HG03095 (cell line): ENCODE data around the gene ASMTL.
"Not testable (repeated sequence)": the region's sequence is repeated elsewhere in the genome, so short reads cannot be mapped to it uniquely, and the experiment has no call there.

ENCODE experiments used
- ATAC-seq: cut with Tn5 transposase; IDR thresholded peaks from one replicate; pipeline ENCODE4 v1.9.1; 2021; ENCODE audit warnings: moderate library complexity; ENCODE audit not compliant: unreplicated experiment

Gene ASMTL

GRCh38 chrX:1452516-1453394 lies at the start of gene ASMTL:
Gene ASMTL, minus strand, starts transcription at chrX:1452909. Its CDS starts 69 bp downstream, at chrX:1452840.
- peak; percentile 80 for ATAC-seq

GRCh38 chrX:1502241-1502640 lies 49.5 kb upstream of the ASMTL start:
- peak; percentile 44 for ATAC-seq

- ATAC-seq, result peak; percentile 60
Observed at GRCh38 chrX:1500701-1501624, 48.3 kb upstream of the ASMTL start.

- ATAC-seq, result no peak
Observed at GRCh38 chrX:1496076-1496475, 43.4 kb upstream of the ASMTL start.

- peak; percentile 51 for ATAC-seq
Observed at GRCh38 chrX:1493877-1494510, 41.3 kb upstream of the ASMTL start.

- ATAC-seq, result no peak
Observed at GRCh38 chrX:1493412-1493811, 40.7 kb upstream of the ASMTL start.

GRCh38 chrX:1492421-1493012 lies 39.8 kb upstream of the ASMTL start:
- no peak for ATAC-seq

GRCh38 chrX:1491851-1492349 lies 39.2 kb upstream of the ASMTL start:
- peak; percentile 71 for ATAC-seq

GRCh38 chrX:1491248-1491647 lies 38.5 kb upstream of the ASMTL start:
- not testable (repeated sequence) for ATAC-seq

- ATAC-seq, result not testable (repeated sequence)
Observed at GRCh38 chrX:1490723-1491122, 38.0 kb upstream of the ASMTL start.

GRCh38 chrX:1489354-1489753 lies 36.6 kb upstream of the ASMTL start:
- ATAC-seq, result not testable (repeated sequence)

- no peak for ATAC-seq
Observed at GRCh38 chrX:1488745-1489144, 36.0 kb upstream of the ASMTL start.

GRCh38 chrX:1488141-1488540 lies 35.4 kb upstream of the ASMTL start:
- ATAC-seq, result no peak

- ATAC-seq, result no peak
Observed at GRCh38 chrX:1487401-1487800, 34.7 kb upstream of the ASMTL start.

- ATAC-seq, result no peak
Observed at GRCh38 chrX:1486749-1487361, 34.1 kb upstream of the ASMTL start.

- no peak for ATAC-seq
Observed at GRCh38 chrX:1486177-1486576, 33.5 kb upstream of the ASMTL start.

- ATAC-seq, result no peak
Observed at GRCh38 chrX:1485033-1485432, 32.3 kb upstream of the ASMTL start.

- no peak for ATAC-seq
Observed at GRCh38 chrX:1484638-1485019, 31.9 kb upstream of the ASMTL start.

GRCh38 chrX:1483843-1484637 lies 31.3 kb upstream of the ASMTL start:
- ATAC-seq, result peak; percentile 51
